Measurements from ENCODE around the gene MSMO1.

MSMO1 gene

GRCh38 chr4:165324918-165325304, 2.6 kb upstream of the MSMO1 start:
- peaks cover 14% of the 10 kb centered on the region for H3K9me3 ChIP-seq (ENCODE audit: control insufficient read depth, low read length)

GRCh38 chr4:165325732-165326512, 1.5 kb upstream of the MSMO1 start:
- WGBS, 2 experiments (ENCODE audit: insufficient coverage in 2 of 2), result 63 to 71% methylated on average over 6 to 8 of the region's 8 CpGs
- Histone ChIP-seq H3K4me3 (ENCODE audit: extremely low read depth, insufficient read depth, low read length, poor library complexity, severe bottlenecking) (peak overlapping the region; percentile 69), H3K27ac (ENCODE audit: low read depth, low read length, severe bottlenecking) (peak overlapping the region; percentile 83), H3K4me1 (ENCODE audit: control insufficient read depth, insufficient read depth, low read length, poor library complexity, severe bottlenecking) (peaks cover 4% of the 10 kb centered on the region), H3K36me3 (ENCODE audit: control insufficient read depth, insufficient read depth, low read length) (peaks cover 31% of the 10 kb centered on the region), H3K9me3 (ENCODE audit: control insufficient read depth, low read length) (peaks cover 14% of the 10 kb centered on the region)

More at GRCh38 chr4:165324918-165325304, 2.6 kb upstream of the MSMO1 start:
- Histone ChIP-seq H3K36me3 (ENCODE audit: control insufficient read depth, insufficient read depth, low read length) (peaks cover 20% of the 10 kb centered on the region), H3K27ac (ENCODE audit: low read depth, low read length, severe bottlenecking) (no peak overlapping the region), H3K4me1 (ENCODE audit: control insufficient read depth, insufficient read depth, low read length, poor library complexity, severe bottlenecking) (no peaks in the 10 kb centered on the region), H3K4me3 (ENCODE audit: extremely low read depth, insufficient read depth, low read length, poor library complexity, severe bottlenecking) (no peak overlapping the region)
- WGBS, 2 experiments (ENCODE audit: insufficient coverage in 2 of 2), result 100% methylated on average over 2 of the region's 3 CpGs; no CpG with 5 or more reads in 1 of the 2 experiments

GRCh38 chr4:165326831-165327210, 648 bp upstream of the MSMO1 start:
- H3K27ac ChIP-seq (ENCODE audit: low read depth, low read length, severe bottlenecking), result peak overlapping the region; percentile 83

GRCh38 chr4:165328101-165328425, 594 bp downstream of the MSMO1 start:
- peak overlapping the region; percentile 69 for H3K4me3 ChIP-seq (ENCODE audit: extremely low read depth, insufficient read depth, low read length, poor library complexity, severe bottlenecking)
- WGBS, 2 experiments (ENCODE audit: insufficient coverage in 2 of 2), result 0 to 1% methylated on average over 7 of the region's 7 CpGs
- H3K9me3 ChIP-seq (ENCODE audit: control insufficient read depth, low read length), result peaks cover 14% of the 10 kb centered on the region
- H3K36me3 ChIP-seq (ENCODE audit: control insufficient read depth, insufficient read depth, low read length), result peaks cover 45% of the 10 kb centered on the region
- H3K27ac ChIP-seq (ENCODE audit: low read depth, low read length, severe bottlenecking), result peak overlapping the region; percentile 65
- H3K4me1 ChIP-seq (ENCODE audit: control insufficient read depth, insufficient read depth, low read length, poor library complexity, severe bottlenecking), result peaks cover 4% of the 10 kb centered on the region

More at GRCh38 chr4:165326831-165327210, 648 bp upstream of the MSMO1 start:
- H3K36me3 ChIP-seq (ENCODE audit: control insufficient read depth, insufficient read depth, low read length), result peaks cover 39% of the 10 kb centered on the region
- peaks cover 4% of the 10 kb centered on the region for H3K4me1 ChIP-seq (ENCODE audit: control insufficient read depth, insufficient read depth, low read length, poor library complexity, severe bottlenecking)
- 0% methylated on average over 5 to 7 of the region's 14 CpGs for WGBS, 2 experiments (ENCODE audit: insufficient coverage in 2 of 2)
- H3K9me3 ChIP-seq (ENCODE audit: control insufficient read depth, low read length), result peaks cover 14% of the 10 kb centered on the region
- H3K4me3 ChIP-seq (ENCODE audit: extremely low read depth, insufficient read depth, low read length, poor library complexity, severe bottlenecking), result peak overlapping the region; percentile 69

DNA sequence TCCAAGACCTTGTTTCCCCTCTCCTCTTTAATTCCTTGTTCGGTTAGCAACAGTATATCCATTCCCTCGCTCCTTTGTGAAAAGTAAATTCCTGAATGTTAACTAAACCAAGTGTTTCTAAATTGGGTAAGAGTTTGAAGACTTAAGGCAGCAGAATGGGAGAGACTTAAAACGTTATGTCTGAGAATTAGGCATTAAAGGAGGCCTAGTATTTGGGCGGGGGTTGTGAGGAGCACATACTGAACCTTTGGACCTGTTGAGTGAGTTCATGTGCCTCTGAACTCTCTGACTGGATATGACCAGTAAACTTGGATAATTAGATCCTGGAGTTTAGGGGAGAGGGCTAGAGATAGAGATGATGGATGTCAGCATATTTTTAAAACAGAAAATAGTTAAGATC, 1.2 kb downstream of the MSMO1 start:
- Histone ChIP-seq H3K36me3 (ENCODE audit: control insufficient read depth, insufficient read depth, low read length) (peaks cover 48% of the 10 kb centered on the region), H3K4me3 (ENCODE audit: extremely low read depth, insufficient read depth, low read length, poor library complexity, severe bottlenecking) (peak overlapping the region; percentile 69), H3K27ac (ENCODE audit: low read depth, low read length, severe bottlenecking) (no peak overlapping the region), H3K4me1 (ENCODE audit: control insufficient read depth, insufficient read depth, low read length, poor library complexity, severe bottlenecking) (peaks cover 10% of the 10 kb centered on the region), H3K9me3 (ENCODE audit: control insufficient read depth, low read length) (peaks cover 14% of the 10 kb centered on the region)
- 0% methylated on average over 1 to 4 of the region's 4 CpGs for WGBS, 2 experiments (ENCODE audit: insufficient coverage in 2 of 2)

DNA sequence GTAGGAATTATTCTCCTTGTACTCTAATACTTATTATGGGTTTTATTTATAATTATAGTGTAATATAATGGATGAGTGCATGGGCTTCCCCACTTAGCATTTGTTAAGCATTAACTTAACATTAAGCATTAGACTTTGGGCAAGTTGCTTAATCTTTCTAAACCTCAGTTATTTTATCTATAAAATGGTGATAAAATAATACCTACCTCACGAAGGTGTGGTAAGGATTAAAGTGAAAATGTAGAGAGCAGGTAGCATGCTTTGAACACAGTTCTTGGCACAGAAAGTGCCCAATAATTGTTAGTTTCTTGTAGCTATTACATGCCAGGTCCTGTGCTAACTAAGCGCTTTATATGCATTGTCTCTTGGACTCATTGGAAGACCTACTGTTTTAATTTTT, 2.6 kb downstream of the MSMO1 start:
- H3K36me3 ChIP-seq (ENCODE audit: control insufficient read depth, insufficient read depth, low read length), result peaks cover 53% of the 10 kb centered on the region
- peaks cover 7% of the 10 kb centered on the region for H3K9me3 ChIP-seq (ENCODE audit: control insufficient read depth, low read length)
- peaks cover 24% of the 10 kb centered on the region for H3K4me1 ChIP-seq (ENCODE audit: control insufficient read depth, insufficient read depth, low read length, poor library complexity, severe bottlenecking)
- no peak overlapping the region for H3K27ac ChIP-seq (ENCODE audit: low read depth, low read length, severe bottlenecking)
- H3K4me3 ChIP-seq (ENCODE audit: extremely low read depth, insufficient read depth, low read length, poor library complexity, severe bottlenecking), result peak overlapping the region; percentile 69
- 82 to 100% methylated on average over 1 to 2 of the region's 2 CpGs for WGBS, 2 experiments (ENCODE audit: insufficient coverage in 2 of 2)

- WGBS, 2 experiments (ENCODE audit: insufficient coverage in 2 of 2), result 43 to 61% methylated on average over 1 to 3 of the region's 5 CpGs
- H3K36me3 ChIP-seq (ENCODE audit: control insufficient read depth, insufficient read depth, low read length), result peaks cover 59% of the 10 kb centered on the region
- peaks cover 26% of the 10 kb centered on the region for H3K4me1 ChIP-seq (ENCODE audit: control insufficient read depth, insufficient read depth, low read length, poor library complexity, severe bottlenecking)
- H3K4me3 ChIP-seq (ENCODE audit: extremely low read depth, insufficient read depth, low read length, poor library complexity, severe bottlenecking), result peak overlapping the region; percentile 69
- H3K27ac ChIP-seq (ENCODE audit: low read depth, low read length, severe bottlenecking), result no peak overlapping the region
- peaks cover 1% of the 10 kb centered on the region for H3K9me3 ChIP-seq (ENCODE audit: control insufficient read depth, low read length)
Measured at GRCh38 chr4:165330666-165331065, 3.2 kb downstream of the MSMO1 start.

- no peaks in the 10 kb centered on the region for H3K9me3 ChIP-seq (ENCODE audit: control insufficient read depth, low read length)
- peaks cover 26% of the 10 kb centered on the region for H3K4me1 ChIP-seq (ENCODE audit: control insufficient read depth, insufficient read depth, low read length, poor library complexity, severe bottlenecking)
Measured at GRCh38 chr4:165331359-165331758, 3.9 kb downstream of the MSMO1 start.

DNA sequence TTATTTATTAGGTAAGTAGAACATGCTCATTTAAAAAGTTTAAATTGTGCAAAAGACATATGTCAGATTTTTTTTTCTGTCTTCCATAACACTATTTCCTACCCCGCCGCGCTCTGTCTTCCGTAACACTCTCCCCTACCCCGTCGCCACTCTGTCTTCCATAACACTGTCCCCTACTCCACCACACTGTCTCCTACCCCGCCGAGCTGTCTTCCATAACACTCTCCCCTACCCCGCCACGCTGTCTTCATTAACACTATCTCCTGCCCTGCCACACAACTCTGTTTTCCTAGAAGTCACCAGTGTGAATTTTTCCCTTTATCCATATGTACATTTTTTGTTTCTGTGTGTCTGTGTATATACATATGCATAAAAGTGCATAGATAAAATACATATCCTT, 4.4 kb downstream of the MSMO1 start:
- H3K27ac ChIP-seq (ENCODE audit: low read depth, low read length, severe bottlenecking), result no peak overlapping the region
- peaks cover 65% of the 10 kb centered on the region for H3K36me3 ChIP-seq (ENCODE audit: control insufficient read depth, insufficient read depth, low read length)
- 13 to 41% methylated on average over 6 to 10 of the region's 10 CpGs for WGBS, 2 experiments (ENCODE audit: insufficient coverage in 2 of 2)
- H3K4me3 ChIP-seq (ENCODE audit: extremely low read depth, insufficient read depth, low read length, poor library complexity, severe bottlenecking), result peak overlapping the region; percentile 69
- peaks cover 26% of the 10 kb centered on the region for H3K4me1 ChIP-seq (ENCODE audit: control insufficient read depth, insufficient read depth, low read length, poor library complexity, severe bottlenecking)
- no peaks in the 10 kb centered on the region for H3K9me3 ChIP-seq (ENCODE audit: control insufficient read depth, low read length)

More at GRCh38 chr4:165331359-165331758, 3.9 kb downstream of the MSMO1 start:
- Histone ChIP-seq H3K36me3 (ENCODE audit: control insufficient read depth, insufficient read depth, low read length) (peaks cover 60% of the 10 kb centered on the region), H3K4me3 (ENCODE audit: extremely low read depth, insufficient read depth, low read length, poor library complexity, severe bottlenecking) (peak overlapping the region; percentile 69), H3K27ac (ENCODE audit: low read depth, low read length, severe bottlenecking) (no peak overlapping the region)
- 0 to 11% methylated on average over 1 of the region's 1 CpG for WGBS, 2 experiments (ENCODE audit: insufficient coverage in 2 of 2)

GRCh38 chr4:165332502-165332901, 5.0 kb downstream of the MSMO1 start:
- H3K4me3 ChIP-seq (ENCODE audit: extremely low read depth, insufficient read depth, low read length, poor library complexity, severe bottlenecking), result peak overlapping the region; percentile 69
- H3K9me3 ChIP-seq (ENCODE audit: control insufficient read depth, low read length), result no peaks in the 10 kb centered on the region
- WGBS, 2 experiments (ENCODE audit: insufficient coverage in 2 of 2), result no CpG with 5 or more reads among the region's 1 CpG
- peaks cover 72% of the 10 kb centered on the region for H3K36me3 ChIP-seq (ENCODE audit: control insufficient read depth, insufficient read depth, low read length)
- H3K27ac ChIP-seq (ENCODE audit: low read depth, low read length, severe bottlenecking), result no peak overlapping the region
- H3K4me1 ChIP-seq (ENCODE audit: control insufficient read depth, insufficient read depth, low read length, poor library complexity, severe bottlenecking), result peaks cover 26% of the 10 kb centered on the region

GRCh38 chr4:165335163-165335703, 7.8 kb downstream of the MSMO1 start:
- peaks cover 26% of the 10 kb centered on the region for H3K4me1 ChIP-seq (ENCODE audit: control insufficient read depth, insufficient read depth, low read length, poor library complexity, severe bottlenecking)
- WGBS, 2 experiments (ENCODE audit: insufficient coverage in 2 of 2), result 76 to 82% methylated on average over 2 to 3 of the region's 3 CpGs
- H3K27ac ChIP-seq (ENCODE audit: low read depth, low read length, severe bottlenecking), result no peak overlapping the region
- no peaks in the 10 kb centered on the region for H3K9me3 ChIP-seq (ENCODE audit: control insufficient read depth, low read length)
- H3K36me3 ChIP-seq (ENCODE audit: control insufficient read depth, insufficient read depth, low read length), result peaks cover 79% of the 10 kb centered on the region
- peak overlapping the region; percentile 6 for H3K4me3 ChIP-seq (ENCODE audit: extremely low read depth, insufficient read depth, low read length, poor library complexity, severe bottlenecking)

Measured in mesodermal cell (in vitro differentiated cells).